SH-SY5Y (cell line): ENCODE results near the gene FAM81A.

Experiments used
- GATA2 ChIP-seq: IDR thresholded peaks from 2 replicates; pipeline ENCODE4 v1.6.1; 2011; ENCODE audit warnings: mild to moderate bottlenecking, low read depth, low read length
- GATA3 ChIP-seq: IDR thresholded peaks from 2 replicates; pipeline ENCODE4 v1.6.1; 2011; ENCODE audit warnings: low read depth, mild to moderate bottlenecking, low read length, moderate library complexity

FAM81A gene

GRCh38 chr15:59557581-59557980 is 119.6 kb downstream of the FAM81A start:
- TF ChIP-seq GATA2 (no peak), GATA3 (no peak)

DNA sequence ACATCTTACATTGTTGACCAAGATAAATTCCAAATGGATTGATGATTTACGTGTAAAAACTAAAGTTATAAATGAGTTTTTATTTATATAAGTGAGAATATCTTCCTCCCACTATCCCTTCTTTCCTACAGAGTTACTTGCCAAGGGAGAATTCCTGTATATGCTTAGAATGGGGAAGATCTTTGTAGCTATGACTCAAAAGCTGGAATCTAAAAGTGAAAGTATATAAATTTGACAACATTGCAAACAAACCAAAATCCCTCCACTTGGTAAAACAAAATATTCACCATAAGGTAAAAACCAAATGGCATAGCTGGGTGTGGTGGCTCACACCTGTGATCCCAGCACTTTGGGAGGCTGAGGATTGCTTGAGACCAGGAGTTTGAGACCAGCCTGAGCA is 120.9 kb downstream of the FAM81A start:
- TF ChIP-seq GATA2: no peak
- no peak for TF ChIP-seq GATA3

GRCh38 chr15:59561547-59561946 is 123.6 kb downstream of the FAM81A start:
- TF ChIP-seq GATA2 (no peak), GATA3 (no peak)

- TF ChIP-seq GATA2: no peak
- TF ChIP-seq GATA3: no peak
Observed at GRCh38 chr15:59562448-59563186, 124.6 kb downstream of the FAM81A start.

DNA sequence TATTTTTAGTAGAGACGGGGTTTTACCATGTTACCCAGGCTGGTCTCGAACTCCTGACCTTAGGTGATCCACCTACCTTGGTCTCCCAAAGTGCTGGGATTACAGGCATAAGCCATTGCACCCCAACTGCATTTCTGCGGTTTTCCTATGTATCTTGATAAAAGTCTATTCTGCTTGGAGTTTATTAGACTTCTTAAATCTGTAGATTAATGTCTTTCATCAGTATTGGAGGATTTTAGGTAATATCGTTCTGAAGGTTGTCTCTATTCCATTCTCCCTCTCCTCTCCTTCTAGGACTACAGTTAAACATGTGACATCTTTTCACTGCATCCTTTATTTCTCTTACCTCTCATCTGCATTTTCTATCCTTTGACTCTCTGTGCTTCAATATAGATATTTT is 127.3 kb downstream of the FAM81A start:
- TF ChIP-seq GATA2 (no peak), GATA3 (no peak)

DNA sequence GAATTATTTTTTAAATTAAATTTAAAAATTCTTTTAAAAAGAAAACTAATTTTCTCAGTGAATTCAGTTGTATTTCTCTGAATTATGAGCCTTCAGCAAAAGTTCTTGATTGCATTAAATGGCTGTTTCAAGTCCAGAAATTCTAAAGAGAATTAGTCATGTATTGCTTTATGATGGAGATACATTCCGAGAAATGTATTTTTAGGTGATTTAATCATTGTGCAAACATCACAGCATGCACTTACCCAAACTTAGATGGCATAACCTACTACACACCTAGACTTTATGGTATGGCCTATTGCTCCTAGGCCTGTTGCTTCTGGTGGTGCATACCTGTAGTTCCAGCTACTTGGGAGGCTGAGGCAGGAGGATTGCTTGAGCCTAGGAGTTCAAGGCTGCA is 129.3 kb downstream of the FAM81A start:
- no peak for TF ChIP-seq GATA3

GRCh38 chr15:59569477-59569876 is 131.5 kb downstream of the FAM81A start:
- TF ChIP-seq GATA2 (no peak), GATA3 (no peak)

DNA sequence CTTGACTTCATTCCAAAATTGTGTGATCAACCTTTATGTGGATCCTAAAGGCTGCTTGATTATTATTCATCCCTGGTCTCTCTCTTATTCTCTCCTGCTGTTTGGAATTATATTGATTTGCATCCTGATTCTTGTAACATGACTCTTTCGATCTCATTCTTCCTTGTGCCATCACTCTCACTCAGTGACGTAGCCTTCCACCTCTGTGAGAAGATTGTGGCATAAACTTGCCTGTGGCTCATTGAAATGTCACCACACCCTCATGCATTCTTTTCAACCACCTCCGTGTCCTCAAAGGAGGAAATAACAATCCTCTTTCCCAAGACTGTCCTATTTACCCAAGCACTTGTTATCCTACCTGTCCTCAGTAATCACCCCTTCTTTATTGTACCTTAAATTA is 132.3 kb downstream of the FAM81A start:
- TF ChIP-seq GATA2: no peak
- no peak for TF ChIP-seq GATA3

- TF ChIP-seq GATA2: no peak
- no peak for TF ChIP-seq GATA3
Observed at GRCh38 chr15:59571606-59572005, 133.6 kb downstream of the FAM81A start.
